Astrocyte (in vitro differentiated cells and primary cell): ENCODE results near the gene TLCD2. TPM values are rescaled to one million over a fixed set of nuclear protein-coding genes. Genes with fewer than 3 reads are reported as not detected.

ENCODE experiments used
- DNase-seq: peaks from one replicate; pipeline ENCODE4 v3.0.0-alpha.2; 2010; ENCODE audit warnings: low read depth
- FAIRE-seq: peaks from 2 replicates; lab custom pipeline; 2011; peaks lifted over from hg19 to GRCh38; lab: Jason Lieb, UNC
- H2AFZ ChIP-seq: 2 replicates; pipeline ENCODE4 v1.6.0; 2012; ENCODE audit warnings: low read depth, low read length, inconsistent platforms
- H3K27ac ChIP-seq: 2 replicates; pipeline ENCODE4 v1.5.1; 2011; ENCODE audit warnings: low read depth, low read length, inconsistent platforms
- H3K27me3 ChIP-seq: 2 replicates; pipeline ENCODE4 v1.6.0; 2011; ENCODE audit warnings: low read length, inconsistent platforms; ENCODE audit not compliant: insufficient read depth
- H3K36me3 ChIP-seq: 2 replicates; pipeline ENCODE4 v1.5.1; 2011; ENCODE audit warnings: low read length, inconsistent platforms; ENCODE audit not compliant: insufficient read depth
- H3K4me1 ChIP-seq: 2 replicates; pipeline ENCODE4 v1.5.1; 2011; ENCODE audit warnings: low read length, inconsistent platforms; ENCODE audit not compliant: insufficient read depth
- H3K4me2 ChIP-seq: 2 replicates; pipeline ENCODE4 v1.6.0; 2012; ENCODE audit warnings: low read length, inconsistent platforms
- H3K4me3 ChIP-seq: 2 replicates; pipeline ENCODE4 v1.5.1; 2011; ENCODE audit warnings: low read depth, mild to moderate bottlenecking, low read length, inconsistent platforms; ENCODE audit not compliant: insufficient read depth
- H3K79me2 ChIP-seq: 2 replicates; pipeline ENCODE4 v1.6.0; 2012; ENCODE audit warnings: mild to moderate bottlenecking, low read length, inconsistent platforms; ENCODE audit not compliant: insufficient read depth
- H3K9ac ChIP-seq: 2 replicates; pipeline ENCODE4 v1.6.0; 2012; ENCODE audit warnings: mild to moderate bottlenecking, low read length, inconsistent platforms
- H3K9me3 ChIP-seq: 2 replicates; pipeline ENCODE4 v1.5.1; 2012; ENCODE audit warnings: low read depth, mild to moderate bottlenecking, low read length, inconsistent platforms; ENCODE audit not compliant: insufficient read depth
- H4K20me1 ChIP-seq: 2 replicates; pipeline ENCODE4 v1.6.0; 2012; ENCODE audit warnings: low read length, inconsistent platforms; ENCODE audit not compliant: insufficient read depth
- H3K27ac Mint-ChIP-seq: one replicate; pipeline ENCODE4 v1.8.0; 2021; ENCODE audit warnings: mild to moderate bottlenecking, mixed read lengths; ENCODE audit not compliant: unreplicated experiment
- H3K27me3 Mint-ChIP-seq: one replicate; pipeline ENCODE4 v1.8.0; 2021; ENCODE audit warnings: low read depth, mixed read lengths; ENCODE audit not compliant: unreplicated experiment
- H3K36me3 Mint-ChIP-seq: one replicate; pipeline ENCODE4 v1.8.0; 2021; ENCODE audit warnings: low read depth, mixed read lengths; ENCODE audit not compliant: unreplicated experiment
- H3K4me1 Mint-ChIP-seq: one replicate; pipeline ENCODE4 v1.8.0; 2021; ENCODE audit warnings: low read depth, mixed read lengths; ENCODE audit not compliant: unreplicated experiment
- H3K4me3 Mint-ChIP-seq: one replicate; pipeline ENCODE4 v1.8.0; 2021; ENCODE audit warnings: mild to moderate bottlenecking, moderate library complexity, mixed read lengths; ENCODE audit not compliant: unreplicated experiment
- H3K9me3 Mint-ChIP-seq: one replicate; pipeline ENCODE4 v1.8.0; 2021; ENCODE audit warnings: mild to moderate bottlenecking, mixed read lengths; ENCODE audit not compliant: unreplicated experiment
- CTCF ChIP-seq: IDR thresholded peaks from 2 replicates; pipeline ENCODE4 v1.5.1; 2011; ENCODE audit warnings: low read depth, mild to moderate bottlenecking, inconsistent platforms, low read length, moderate library complexity; ENCODE audit not compliant: insufficient read depth
- EZH2 ChIP-seq: IDR thresholded peaks from 2 replicates; pipeline ENCODE4 v1.6.1; 2012; ENCODE audit warnings: mild to moderate bottlenecking, low read length, inconsistent platforms; ENCODE audit not compliant: insufficient read depth
- total RNA-seq: library from RNA; stranded (reverse); gene quantifications from 2 replicates; pipeline ENCODE4 v1.2.1, GENCODE V29; 2021

Gene TLCD2
- total RNA-seq, 1 donor from 2014 or later: 6.0 TPM

GRCh38 chr17:1736348-1737281, 26.4 kb upstream of the TLCD2 start:
- peaks cover 10% of the 10 kb centered on the region for H3K4me1 Mint-ChIP-seq
- no peak for DNase-seq
- Histone ChIP-seq H2AFZ (no peak overlapping the region), H3K27me3 (no peaks in the 10 kb centered on the region), H4K20me1 (peaks cover 14% of the 10 kb centered on the region), H3K4me3 (no peak overlapping the region), H3K36me3 (no peaks in the 10 kb centered on the region), H3K4me1 (peaks cover 7% of the 10 kb centered on the region), H3K4me2 (peak overlapping the region; percentile 47), H3K9me3 (no peaks in the 10 kb centered on the region), H3K9ac (no peak overlapping the region), H3K79me2 (no peaks in the 10 kb centered on the region), H3K27ac (no peak overlapping the region)
- H3K9me3 Mint-ChIP-seq: no peaks in the 10 kb centered on the region
- peaks cover 6% of the 10 kb centered on the region for H3K36me3 Mint-ChIP-seq
- peak overlapping the region; percentile 69 for H3K27ac Mint-ChIP-seq
- no peak for FAIRE-seq
- TF ChIP-seq CTCF (no peak), EZH2 (no peak)
- H3K4me3 Mint-ChIP-seq: peak overlapping the region; percentile 66
- no peaks in the 10 kb centered on the region for H3K27me3 Mint-ChIP-seq

- H3K9ac ChIP-seq: no peak overlapping the region
- H3K79me2 ChIP-seq: no peaks in the 10 kb centered on the region
- H3K4me2 ChIP-seq: no peak overlapping the region
- H4K20me1 ChIP-seq: peaks cover 14% of the 10 kb centered on the region
- Mint-ChIP-seq H3K27me3 (no peaks in the 10 kb centered on the region), H3K9me3 (no peaks in the 10 kb centered on the region), H3K4me3 (no peak overlapping the region), H3K4me1 (peaks cover 10% of the 10 kb centered on the region), H3K36me3 (peaks cover 6% of the 10 kb centered on the region), H3K27ac (peak overlapping the region; percentile 69)
- peaks cover 7% of the 10 kb centered on the region for H3K4me1 ChIP-seq
- no peak overlapping the region for H3K4me3 ChIP-seq
- TF ChIP-seq EZH2 (no peak), CTCF (no peak)
- DNase-seq (no peak), FAIRE-seq (no peak)
- no peaks in the 10 kb centered on the region for H3K36me3 ChIP-seq
- H3K9me3 ChIP-seq: no peaks in the 10 kb centered on the region
- H3K27me3 ChIP-seq: no peaks in the 10 kb centered on the region
- H2AFZ ChIP-seq: no peak overlapping the region
- no peak overlapping the region for H3K27ac ChIP-seq
Measured at GRCh38 chr17:1735834-1736347, 25.7 kb upstream of the TLCD2 start.
